COLO668 (cell line): Measurements from ENCODE around the gene IVNS1ABP.
"Not testable (repeated sequence)": the region's sequence is repeated elsewhere in the genome, so short reads cannot be mapped to it uniquely, and the experiment has no call there.

Source experiments
- DNase-seq: peaks from one replicate; lab custom pipeline; 2025; ENCODE audit not compliant: unreplicated experiment; lab: John Stamatoyannopoulos, UW

Gene IVNS1ABP

DNA sequence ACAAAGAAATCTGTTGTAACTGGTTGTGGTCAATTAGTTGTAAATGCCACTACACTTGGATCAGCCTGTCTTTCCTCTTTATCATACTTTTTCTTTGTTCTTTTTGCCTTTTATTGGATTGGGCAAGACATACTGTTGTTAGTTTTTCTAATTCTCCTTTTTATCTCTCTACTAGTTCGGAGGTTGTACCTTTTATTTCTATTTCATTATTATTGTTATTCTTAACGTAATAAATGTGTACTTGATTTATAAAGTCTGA is 59.2 kb downstream of the IVNS1ABP start:
- no peak for DNase-seq

GRCh38 chr1:185257116-185257949 is 59.7 kb downstream of the IVNS1ABP start:
- DNase-seq, result not testable (repeated sequence)

DNA sequence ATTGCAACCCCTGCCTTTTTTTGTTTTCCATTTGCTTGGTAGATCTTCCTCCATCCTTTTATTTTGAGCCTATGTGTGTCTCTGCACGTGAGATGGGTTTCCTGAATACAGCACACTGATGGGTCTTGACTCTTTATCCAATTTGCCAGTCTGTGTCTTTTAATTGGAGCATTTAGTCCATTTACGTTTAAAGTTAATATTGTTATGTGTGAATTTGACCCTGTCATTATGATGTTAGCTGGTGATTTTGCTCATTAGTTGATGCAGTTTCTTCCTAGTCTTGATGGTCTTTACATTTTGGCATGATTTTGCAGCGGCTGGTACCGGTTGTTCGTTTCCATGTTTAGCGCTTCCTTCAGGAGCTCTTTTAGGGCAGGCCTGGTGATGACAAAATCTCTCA is 61.4 kb downstream of the IVNS1ABP start:
- DNase-seq, result not testable (repeated sequence)

DNA sequence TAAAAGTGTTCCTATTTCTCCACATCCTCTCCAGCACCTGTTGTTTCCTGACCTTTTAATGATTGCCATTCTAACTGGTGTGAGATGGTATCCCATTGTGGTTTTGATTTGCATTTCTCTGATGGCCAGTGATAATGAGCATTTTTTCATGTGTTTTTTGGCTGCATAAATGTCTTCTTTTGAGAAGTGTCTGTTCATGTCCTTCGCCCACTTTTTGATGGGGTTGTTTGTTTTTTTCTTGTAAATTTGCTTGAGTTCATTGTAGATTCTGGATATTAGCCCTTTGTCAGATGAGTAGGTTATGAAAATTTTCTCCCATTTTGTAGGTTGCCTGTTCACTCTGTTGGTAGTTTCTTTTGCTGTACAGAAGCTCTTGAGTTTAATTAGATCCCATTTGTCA is 64.6 kb downstream of the IVNS1ABP start:
- not testable (repeated sequence) for DNase-seq

DNA sequence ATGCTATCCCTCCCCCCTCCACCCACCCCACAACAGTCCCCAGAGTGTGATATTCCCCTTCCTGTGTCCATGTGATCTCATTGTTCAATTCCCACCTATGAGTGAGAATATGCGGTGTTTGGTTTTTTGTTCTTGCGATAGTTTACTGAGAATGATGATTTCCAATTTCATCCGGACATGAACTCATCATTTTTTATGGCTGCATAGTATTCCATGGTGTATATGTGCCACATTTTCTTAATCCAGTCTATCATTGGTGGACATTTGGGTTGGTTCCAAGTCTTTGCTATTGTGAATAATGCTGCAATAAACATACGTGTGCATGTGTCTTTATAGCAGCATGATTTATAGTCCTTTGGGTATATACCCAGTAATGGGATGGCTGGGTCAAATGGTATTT is 65.1 kb downstream of the IVNS1ABP start:
- DNase-seq, result not testable (repeated sequence)

DNA sequence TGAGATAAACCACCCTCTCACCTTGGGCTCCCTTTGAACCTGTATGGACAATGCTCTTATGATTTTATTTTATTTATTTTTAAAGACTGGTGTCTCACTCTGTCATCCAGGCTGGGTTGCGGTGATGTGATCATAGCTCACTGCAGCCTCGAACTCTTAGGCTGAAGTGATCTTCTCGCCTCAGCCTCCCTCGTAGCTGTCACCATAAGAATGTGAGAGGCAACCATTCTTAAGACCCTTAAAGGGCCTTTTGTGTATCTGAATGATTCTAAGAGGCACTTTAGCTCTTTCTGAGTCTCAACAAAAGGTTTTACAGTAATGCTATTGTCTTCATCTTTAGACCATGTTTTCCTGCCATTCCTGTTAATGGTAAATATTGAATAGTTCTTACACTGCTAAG is 67.0 kb downstream of the IVNS1ABP start:
- no peak for DNase-seq

DNA sequence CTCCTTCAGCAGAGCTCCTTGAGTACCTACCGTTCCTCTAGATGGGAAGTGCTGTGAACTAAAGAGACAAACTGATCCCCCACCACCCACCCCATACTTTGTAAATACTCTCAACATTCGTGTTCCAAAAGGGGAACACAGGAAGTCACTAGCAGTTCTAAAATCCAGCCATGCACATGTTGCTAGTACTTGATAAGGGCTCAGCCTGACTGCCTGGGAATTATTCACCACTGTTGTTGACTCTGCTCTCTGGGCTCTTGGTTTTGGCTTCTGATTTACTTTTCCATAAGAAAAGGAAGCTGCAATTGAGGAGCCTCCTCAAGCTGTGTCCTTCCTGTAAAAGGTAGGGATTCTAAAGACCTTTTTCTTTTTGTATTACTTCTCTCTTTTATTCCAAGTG is 67.5 kb downstream of the IVNS1ABP start:
- no peak for DNase-seq
